ENCODE measurements around the gene PKD1.

The PKD1 gene

DNA sequence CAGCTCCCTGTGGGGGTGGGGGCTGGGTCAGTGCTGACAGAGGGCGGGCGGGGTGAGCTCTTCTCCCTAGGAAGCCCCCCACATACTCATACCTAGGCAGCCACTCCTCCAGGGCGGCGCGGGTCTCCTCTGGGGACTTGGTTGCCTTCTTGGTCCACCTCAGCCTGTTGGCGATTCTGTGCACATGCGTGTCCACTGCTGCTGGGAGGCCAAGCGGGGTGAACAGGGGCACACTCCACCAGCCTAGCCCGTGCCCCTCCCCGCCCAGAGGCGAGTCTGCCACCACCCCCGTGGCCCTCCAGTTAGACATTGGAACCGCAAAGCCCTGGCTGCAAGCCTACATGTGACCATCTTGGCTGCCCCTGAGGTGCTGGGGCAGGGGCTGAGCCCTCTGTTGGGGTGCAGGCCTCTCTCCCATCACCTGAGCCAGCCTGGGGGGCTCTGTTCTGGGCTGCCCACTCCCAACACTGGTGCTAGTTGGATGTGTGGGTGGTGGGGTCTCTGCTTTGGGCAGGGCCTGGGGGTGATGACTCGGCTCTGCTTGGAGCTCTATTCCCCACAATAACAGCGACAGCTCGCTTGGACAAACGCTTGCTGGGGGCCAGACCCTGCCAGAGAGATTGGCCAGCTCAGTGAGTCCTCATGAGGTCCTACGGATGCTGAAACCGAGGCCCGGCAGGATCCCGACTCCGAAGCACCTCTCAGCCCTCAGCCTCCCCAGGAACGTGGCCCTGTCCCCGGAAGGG, 95.5 kb downstream of the PKD1 start:
- TF ChIP-seq, protein P1, sequence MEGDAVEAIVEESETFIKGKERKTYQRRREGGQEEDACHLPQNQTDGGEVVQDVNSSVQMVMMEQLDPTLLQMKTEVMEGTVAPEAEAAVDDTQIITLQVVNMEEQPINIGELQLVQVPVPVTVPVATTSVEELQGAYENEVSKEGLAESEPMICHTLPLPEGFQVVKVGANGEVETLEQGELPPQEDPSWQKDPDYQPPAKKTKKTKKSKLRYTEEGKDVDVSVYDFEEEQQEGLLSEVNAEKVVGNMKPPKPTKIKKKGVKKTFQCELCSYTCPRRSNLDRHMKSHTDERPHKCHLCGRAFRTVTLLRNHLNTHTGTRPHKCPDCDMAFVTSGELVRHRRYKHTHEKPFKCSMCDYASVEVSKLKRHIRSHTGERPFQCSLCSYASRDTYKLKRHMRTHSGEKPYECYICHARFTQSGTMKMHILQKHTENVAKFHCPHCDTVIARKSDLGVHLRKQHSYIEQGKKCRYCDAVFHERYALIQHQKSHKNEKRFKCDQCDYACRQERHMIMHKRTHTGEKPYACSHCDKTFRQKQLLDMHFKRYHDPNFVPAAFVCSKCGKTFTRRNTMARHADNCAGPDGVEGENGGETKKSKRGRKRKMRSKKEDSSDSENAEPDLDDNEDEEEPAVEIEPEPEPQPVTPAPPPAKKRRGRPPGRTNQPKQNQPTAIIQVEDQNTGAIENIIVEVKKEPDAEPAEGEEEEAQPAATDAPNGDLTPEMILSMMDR (IDR thresholded peaks at IDR 0.05; ENCODE audit: low read depth, low read length) = no peak
- H3K27me3 ChIP-seq (ENCODE audit: insufficient read depth, low read depth, severe bottlenecking) = no peaks in the 10 kb centered on the region
- peak overlapping the region; percentile 97 for H3K27ac ChIP-seq
- DNase-seq = no peak
- H3K9me3 ChIP-seq (ENCODE audit: severe bottlenecking) = no peaks in the 10 kb centered on the region
- no peak overlapping the region for H3K4me3 ChIP-seq (ENCODE audit: low read depth, low read length)
- peaks cover 25% of the 10 kb centered on the region for H3K36me3 ChIP-seq

GRCh38 chr16:2039274-2040031, 96.2 kb downstream of the PKD1 start:
- no peaks in the 10 kb centered on the region for H3K9me3 ChIP-seq (ENCODE audit: severe bottlenecking)
- TF ChIP-seq, protein P1 (IDR thresholded peaks at IDR 0.05; ENCODE audit: low read depth, low read length) = no peak
- no peaks in the 10 kb centered on the region for H3K27me3 ChIP-seq (ENCODE audit: insufficient read depth, low read depth, severe bottlenecking)
- H3K36me3 ChIP-seq = peaks cover 21% of the 10 kb centered on the region
- peak overlapping the region; percentile 97 for H3K27ac ChIP-seq
- H3K4me3 ChIP-seq (ENCODE audit: low read depth, low read length) = no peak overlapping the region
- peak; percentile 49 for DNase-seq
